Natural killer cell (primary cell): ENCODE results near the gene CPHXL. TPM values are rescaled to one million over a fixed set of nuclear protein-coding genes. Genes with fewer than 3 reads are reported as not detected.

Source experiments
- ATAC-seq, 3 donors: fragments of 150-1000 bp in 2 of 3; fragments of 200-7000 bp in 1 of 3; cut with Tn5 transposase; 1 replicate in 1 of 3; 2 replicates in 2 of 3; pipeline ENCODE4 v1.10.0; 2021; ENCODE audit warnings: mild to moderate bottlenecking in 2 of 3, moderate library complexity in 2 of 3
- DNase-seq, 2 donors: peaks; one replicate each; pipeline versions ENCODE4 v3.0.0 to v3.0.0-alpha.2; 2013 to 2021; ENCODE audit warnings: mixed read lengths in 1 of 2
- H3K27ac ChIP-seq: one replicate; pipeline ENCODE4 v1.5.1; 2013; ENCODE audit warnings: mild to moderate bottlenecking, low read length
- H3K27me3 ChIP-seq: one replicate; pipeline ENCODE4 v1.6.1; 2013; ENCODE audit warnings: low read length; ENCODE audit not compliant: control insufficient read depth, insufficient read depth
- H3K36me3 ChIP-seq: one replicate; pipeline ENCODE4 v1.6.1; 2013; ENCODE audit warnings: low read length; ENCODE audit not compliant: control insufficient read depth, insufficient read depth
- H3K4me1 ChIP-seq: one replicate; pipeline ENCODE4 v1.6.1; 2013; ENCODE audit warnings: low read length; ENCODE audit not compliant: control insufficient read depth, insufficient read depth
- H3K4me3 ChIP-seq: one replicate; pipeline ENCODE4 v1.5.1; 2013; ENCODE audit warnings: low read length
- H3K9me3 ChIP-seq: one replicate; pipeline ENCODE4 v1.6.1; 2013; ENCODE audit warnings: low read length; ENCODE audit not compliant: control insufficient read depth, insufficient read depth
- H3K27ac Mint-ChIP-seq, 2 donors: one replicate each; pipeline ENCODE4 v1.8.0; 2022; ENCODE audit warnings: mild to moderate bottlenecking in 2 of 2, mixed read lengths in 2 of 2, moderate library complexity in 1 of 2
- H3K27me3 Mint-ChIP-seq, 2 donors: one replicate each; pipeline ENCODE4 v1.8.0; 2022; ENCODE audit warnings: low read depth in 2 of 2, mixed read lengths in 2 of 2
- H3K36me3 Mint-ChIP-seq: one replicate; pipeline ENCODE4 v1.8.0; 2022; ENCODE audit warnings: mixed read lengths
- H3K4me1 Mint-ChIP-seq, 2 donors: one replicate each; pipeline ENCODE4 v1.8.0; 2022; ENCODE audit warnings: mixed read lengths in 2 of 2
- H3K4me3 Mint-ChIP-seq: one replicate; pipeline ENCODE4 v1.8.0; 2022; ENCODE audit warnings: mild to moderate bottlenecking, moderate library complexity, mixed read lengths
- H3K9me3 Mint-ChIP-seq, 2 donors: one replicate each; pipeline ENCODE4 v1.8.0; 2022; ENCODE audit warnings: mixed read lengths in 2 of 2
- WGBS: methylation state at CpG from one replicate; pipeline ENCODE4 v1.1.7; 2013; ENCODE audit warnings: missing lambda C conversion rate; ENCODE audit not compliant: insufficient coverage; 5-methylcytosine and 5-hydroxymethylcytosine counted together
- intact Hi-C: fragments of 100-400 bp; cut with micrococcal nuclease; formaldehyde crosslinking; loops from one replicate; pipeline ENCODE4 v1.14.2; 2022
- total RNA-seq, 4 donors: library from RNA; stranded (reverse); fragments of 120-200 nt in 1 of 4; gene quantifications; one replicate each; pipeline versions ENCODE4 v1.2.3 to v1.2.4, GENCODE V29; 2013 to 2022
- TF ChIP-seq, protein P1 (sequence below): fragments of 200-600 bp; IDR thresholded peaks from one replicate; pipeline ENCODE4 v1.8.0; 2022; ENCODE audit warnings: antibody characterized with exemption

CPHXL gene
- total RNA-seq, 3 donors from 2014 or later (not counting 1 experiment from before 2014, with no cell fraction given), result not detected

- no peaks in the 10 kb centered on the region for H3K9me3 ChIP-seq
- no peak for DNase-seq
- H3K36me3 ChIP-seq, result no peaks in the 10 kb centered on the region
- no peak overlapping the region for H3K4me3 ChIP-seq
- TF ChIP-seq, protein P1, sequence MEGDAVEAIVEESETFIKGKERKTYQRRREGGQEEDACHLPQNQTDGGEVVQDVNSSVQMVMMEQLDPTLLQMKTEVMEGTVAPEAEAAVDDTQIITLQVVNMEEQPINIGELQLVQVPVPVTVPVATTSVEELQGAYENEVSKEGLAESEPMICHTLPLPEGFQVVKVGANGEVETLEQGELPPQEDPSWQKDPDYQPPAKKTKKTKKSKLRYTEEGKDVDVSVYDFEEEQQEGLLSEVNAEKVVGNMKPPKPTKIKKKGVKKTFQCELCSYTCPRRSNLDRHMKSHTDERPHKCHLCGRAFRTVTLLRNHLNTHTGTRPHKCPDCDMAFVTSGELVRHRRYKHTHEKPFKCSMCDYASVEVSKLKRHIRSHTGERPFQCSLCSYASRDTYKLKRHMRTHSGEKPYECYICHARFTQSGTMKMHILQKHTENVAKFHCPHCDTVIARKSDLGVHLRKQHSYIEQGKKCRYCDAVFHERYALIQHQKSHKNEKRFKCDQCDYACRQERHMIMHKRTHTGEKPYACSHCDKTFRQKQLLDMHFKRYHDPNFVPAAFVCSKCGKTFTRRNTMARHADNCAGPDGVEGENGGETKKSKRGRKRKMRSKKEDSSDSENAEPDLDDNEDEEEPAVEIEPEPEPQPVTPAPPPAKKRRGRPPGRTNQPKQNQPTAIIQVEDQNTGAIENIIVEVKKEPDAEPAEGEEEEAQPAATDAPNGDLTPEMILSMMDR, result no peak
- no peaks in the 10 kb centered on the region for H3K4me1 ChIP-seq
- no peaks in the 10 kb centered on the region for H3K27me3 ChIP-seq
- H3K27me3 Mint-ChIP-seq, result peaks cover 0 to 4% of the 10 kb centered on the region in 2 donors
- H3K4me3 Mint-ChIP-seq, result no peak overlapping the region
- intact Hi-C loops, result no loop called here
- no peak overlapping the region for H3K27ac Mint-ChIP-seq
- no peak overlapping the region for H3K27ac ChIP-seq
- H3K4me1 Mint-ChIP-seq, result no peaks in the 10 kb centered on the region
- peaks cover 0 to 2% of the 10 kb centered on the region in 2 donors for H3K9me3 Mint-ChIP-seq
- no peaks in the 10 kb centered on the region for H3K36me3 Mint-ChIP-seq
- 78% methylated on average over 6 of the region's 6 CpGs for WGBS
- ATAC-seq, result no peak
These were observed 7.3 kb upstream of the CPHXL start for GRCh38 chr16:75733305-75734211.

DNA sequence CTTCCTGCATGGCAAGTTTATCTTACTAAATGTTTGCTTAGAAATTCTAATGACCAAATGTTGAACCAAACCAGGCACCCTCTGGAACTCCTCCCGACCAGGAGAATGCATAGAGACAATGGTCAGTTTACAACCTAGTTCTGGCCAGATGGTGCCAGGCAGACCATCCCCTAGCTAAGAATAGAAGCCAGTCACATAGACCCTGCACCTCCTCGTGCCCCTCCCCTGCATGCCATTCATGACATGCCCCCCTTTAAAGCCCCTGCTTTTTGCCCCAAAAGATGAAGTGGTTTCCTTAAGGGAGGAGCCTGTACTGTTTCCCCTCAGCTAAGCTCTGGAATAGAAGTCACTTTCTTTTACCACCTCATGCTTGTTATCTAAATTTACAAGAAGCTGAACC, 6.6 kb upstream of the CPHXL start:
- Mint-ChIP-seq H3K9me3 (peaks cover 0 to 2% of the 10 kb centered on the region in 2 donors), H3K4me3 (no peak overlapping the region), H3K27me3 (peaks cover 0 to 4% of the 10 kb centered on the region in 2 donors), H3K36me3 (no peaks in the 10 kb centered on the region), H3K27ac (no peak overlapping the region), H3K4me1 (no peaks in the 10 kb centered on the region)
- Histone ChIP-seq H3K4me3 (no peak overlapping the region), H3K9me3 (no peaks in the 10 kb centered on the region), H3K27ac (no peak overlapping the region), H3K4me1 (no peaks in the 10 kb centered on the region), H3K36me3 (no peaks in the 10 kb centered on the region), H3K27me3 (no peaks in the 10 kb centered on the region)
- WGBS, result 32% methylated on average over 2 of the region's 2 CpGs
- DNase-seq (no peak), ATAC-seq (no peak)
- intact Hi-C loops, result no loop called here
- TF ChIP-seq, protein P1, result no peak

- intact Hi-C loops, result no loop called here
- H3K27me3 Mint-ChIP-seq, result no peaks in the 10 kb centered on the region
- TF ChIP-seq, protein P1, result no peak
- H3K27me3 ChIP-seq, result no peaks in the 10 kb centered on the region
- no CpG with 5 or more reads among the region's 3 CpGs for WGBS
- H3K4me3 Mint-ChIP-seq, result no peak overlapping the region
- H3K27ac Mint-ChIP-seq, result no peak overlapping the region
- H3K9me3 ChIP-seq, result no peaks in the 10 kb centered on the region
- no peak overlapping the region for H3K27ac ChIP-seq
- H3K4me3 ChIP-seq, result no peak overlapping the region
- no peaks in the 10 kb centered on the region for H3K36me3 Mint-ChIP-seq
- DNase-seq (no peak), ATAC-seq (no peak)
- no peaks in the 10 kb centered on the region for H3K4me1 ChIP-seq
- no peaks in the 10 kb centered on the region for H3K4me1 Mint-ChIP-seq
- no peaks in the 10 kb centered on the region for H3K9me3 Mint-ChIP-seq
- H3K36me3 ChIP-seq, result no peaks in the 10 kb centered on the region
These were observed 931 bp upstream of the CPHXL start for GRCh38 chr16:75727221-75727620.
